ENCODE results near the gene POLRMT.

Gene POLRMT

GRCh38 chr19:664913-665443 lies 31.6 kb upstream of the POLRMT start:
- DNase-seq (ENCODE audit: low spot score) (no peak), ATAC-seq (ENCODE audit: low read depth) (peak; percentile 24; the same call in 2 of the 3 replicates)
- H3K27ac ChIP-seq (ENCODE audit: poor library complexity, severe bottlenecking): no peak overlapping the region
- peaks cover 5% of the 10 kb centered on the region for H3K36me3 ChIP-seq (ENCODE audit: low read depth)
- peaks cover 10% of the 10 kb centered on the region for H3K4me1 ChIP-seq (ENCODE audit: insufficient read depth, poor library complexity, severe bottlenecking)
- no peaks in the 10 kb centered on the region for H3K27me3 ChIP-seq (ENCODE audit: insufficient read depth, poor library complexity, severe bottlenecking)
- no peaks in the 10 kb centered on the region for H3K9me3 ChIP-seq (ENCODE audit: severe bottlenecking)
- peak; percentile 88 for TF ChIP-seq CTCF (IDR thresholded peaks at IDR 0.05; ENCODE audit: poor library complexity, severe bottlenecking)
- no peak overlapping the region for H3K4me3 ChIP-seq (ENCODE audit: severe bottlenecking)

- peaks cover 14% of the 10 kb centered on the region for H3K36me3 ChIP-seq (ENCODE audit: low read depth)
- no peaks in the 10 kb centered on the region for H3K27me3 ChIP-seq (ENCODE audit: insufficient read depth, poor library complexity, severe bottlenecking)
- DNase-seq (ENCODE audit: low spot score) (no peak), ATAC-seq (ENCODE audit: low read depth) (no peak)
- H3K4me3 ChIP-seq (ENCODE audit: severe bottlenecking): peak overlapping the region; percentile 99
- TF ChIP-seq CTCF (IDR thresholded peaks at IDR 0.05; ENCODE audit: poor library complexity, severe bottlenecking): no peak
- no peaks in the 10 kb centered on the region for H3K9me3 ChIP-seq (ENCODE audit: severe bottlenecking)
- H3K27ac ChIP-seq (ENCODE audit: poor library complexity, severe bottlenecking): peak overlapping the region; percentile 86
- peaks cover 18% of the 10 kb centered on the region for H3K4me1 ChIP-seq (ENCODE audit: insufficient read depth, poor library complexity, severe bottlenecking)
Measured at GRCh38 chr19:663682-664117, 30.4 kb upstream of the POLRMT start.

- no peak for TF ChIP-seq CTCF (IDR thresholded peaks at IDR 0.05; ENCODE audit: poor library complexity, severe bottlenecking)
Measured at GRCh38 chr19:662962-663681, 29.8 kb upstream of the POLRMT start, which contains the start of gene RNF126. RNF126 (minus strand) TSS chr19:663214; CDS start chr19:663121, 93 bp downstream.

GRCh38 chr19:662207-662961 lies 29.0 kb upstream of the POLRMT start:
- peaks cover 26% of the 10 kb centered on the region for H3K36me3 ChIP-seq (ENCODE audit: low read depth)
- peak overlapping the region; percentile 86 for H3K27ac ChIP-seq (ENCODE audit: poor library complexity, severe bottlenecking)
- ATAC-seq (ENCODE audit: low read depth) (no peak), DNase-seq (ENCODE audit: low spot score) (no peak)
- peak overlapping the region; percentile 99 for H3K4me3 ChIP-seq (ENCODE audit: severe bottlenecking)
- TF ChIP-seq CTCF (IDR thresholded peaks at IDR 0.05; ENCODE audit: poor library complexity, severe bottlenecking): no peak
- H3K9me3 ChIP-seq (ENCODE audit: severe bottlenecking): no peaks in the 10 kb centered on the region
- H3K27me3 ChIP-seq (ENCODE audit: insufficient read depth, poor library complexity, severe bottlenecking): no peaks in the 10 kb centered on the region
- peaks cover 18% of the 10 kb centered on the region for H3K4me1 ChIP-seq (ENCODE audit: insufficient read depth, poor library complexity, severe bottlenecking)

More at GRCh38 chr19:662962-663681, 29.8 kb upstream of the POLRMT start, which contains the start of gene RNF126:
- Histone ChIP-seq H3K36me3 (ENCODE audit: low read depth) (peaks cover 20% of the 10 kb centered on the region), H3K27me3 (ENCODE audit: insufficient read depth, poor library complexity, severe bottlenecking) (no peaks in the 10 kb centered on the region), H3K4me1 (ENCODE audit: insufficient read depth, poor library complexity, severe bottlenecking) (peaks cover 18% of the 10 kb centered on the region), H3K9me3 (ENCODE audit: severe bottlenecking) (no peaks in the 10 kb centered on the region), H3K27ac (ENCODE audit: poor library complexity, severe bottlenecking) (peak within 1 kb of the TSS; percentile 86), H3K4me3 (ENCODE audit: severe bottlenecking) (peak within 1 kb of the TSS; percentile 99)
- ATAC-seq (ENCODE audit: low read depth) (peak; percentile 40), DNase-seq (ENCODE audit: low spot score) (no peak)
